Activated naive CD8-positive, alpha-beta T cell treated with anti-CD3 and anti-CD28 coated beads for 36 hours (primary cell): ENCODE results near the gene FIBIN. TPM values are rescaled to one million over a fixed set of nuclear protein-coding genes. Genes with fewer than 3 reads are reported as not detected.

ENCODE experiments used
- DNase-seq: peaks from one replicate; pipeline ENCODE4 v3.0.0; 2021
- H3K27ac Mint-ChIP-seq: one replicate; pipeline ENCODE4 v1.8.0; 2022; ENCODE audit warnings: mild to moderate bottlenecking, moderate library complexity, mixed read lengths
- H3K27me3 Mint-ChIP-seq: one replicate; pipeline ENCODE4 v1.8.0; 2022; ENCODE audit warnings: mild to moderate bottlenecking, mixed read lengths
- H3K36me3 Mint-ChIP-seq: one replicate; pipeline ENCODE4 v1.8.0; 2021; ENCODE audit warnings: mild to moderate bottlenecking, mixed read lengths
- H3K4me1 Mint-ChIP-seq: one replicate; pipeline ENCODE4 v1.8.0; 2021; ENCODE audit warnings: mixed read lengths
- H3K4me3 Mint-ChIP-seq: one replicate; pipeline ENCODE4 v1.8.0; 2022; ENCODE audit warnings: mild to moderate bottlenecking, moderate library complexity, mixed read lengths
- H3K9me3 Mint-ChIP-seq: one replicate; pipeline ENCODE4 v1.8.0; 2022; ENCODE audit warnings: mixed read lengths
- total RNA-seq, 2 experiments: library from RNA; stranded (reverse); gene quantifications; one replicate each; pipeline ENCODE4 v1.2.3, GENCODE V29; 2021

FIBIN gene
- total RNA-seq = not detected

- peaks cover 6% of the 10 kb centered on the region for H3K27me3 Mint-ChIP-seq
- H3K36me3 Mint-ChIP-seq = no peaks in the 10 kb centered on the region
- no peak for DNase-seq
- H3K27ac Mint-ChIP-seq = no peak within 1 kb of the TSS
- H3K4me3 Mint-ChIP-seq = no peak within 1 kb of the TSS
- H3K4me1 Mint-ChIP-seq = no peaks in the 10 kb centered on the region
- H3K9me3 Mint-ChIP-seq = no peaks in the 10 kb centered on the region
Observed at GRCh38 chr11:26993965-26994457, at the start of gene FIBIN. TSS of gene FIBIN (plus strand) at chr11:26994112. CDS start at chr11:26994527, 415 bp downstream.

- Mint-ChIP-seq H3K36me3 (no peaks in the 10 kb centered on the region), H3K9me3 (peaks cover 3% of the 10 kb centered on the region), H3K4me3 (no peak overlapping the region), H3K4me1 (no peaks in the 10 kb centered on the region), H3K27ac (no peak overlapping the region), H3K27me3 (no peaks in the 10 kb centered on the region)
- DNase-seq = no peak
Observed at GRCh38 chr11:26944866-26945664, 48.8 kb upstream of the FIBIN start.

- H3K4me1 Mint-ChIP-seq = no peaks in the 10 kb centered on the region
- H3K4me3 Mint-ChIP-seq = no peak overlapping the region
- no peaks in the 10 kb centered on the region for H3K27me3 Mint-ChIP-seq
- H3K27ac Mint-ChIP-seq = no peak overlapping the region
- no peak for DNase-seq
- H3K9me3 Mint-ChIP-seq = peaks cover 3% of the 10 kb centered on the region
- no peaks in the 10 kb centered on the region for H3K36me3 Mint-ChIP-seq
Observed at GRCh38 chr11:26946257-26946716, 47.6 kb upstream of the FIBIN start.

GRCh38 chr11:26947379-26947844 is 46.5 kb upstream of the FIBIN start:
- Mint-ChIP-seq H3K4me3 (no peak overlapping the region), H3K27ac (no peak overlapping the region), H3K4me1 (no peaks in the 10 kb centered on the region), H3K27me3 (no peaks in the 10 kb centered on the region), H3K9me3 (peaks cover 3% of the 10 kb centered on the region), H3K36me3 (no peaks in the 10 kb centered on the region)
- no peak for DNase-seq

GRCh38 chr11:26947904-26948639 is 45.8 kb upstream of the FIBIN start:
- no peaks in the 10 kb centered on the region for H3K36me3 Mint-ChIP-seq
- H3K27me3 Mint-ChIP-seq = no peaks in the 10 kb centered on the region
- peaks cover 3% of the 10 kb centered on the region for H3K9me3 Mint-ChIP-seq
- no peaks in the 10 kb centered on the region for H3K4me1 Mint-ChIP-seq
- no peak for DNase-seq
- H3K27ac Mint-ChIP-seq = no peak overlapping the region
- H3K4me3 Mint-ChIP-seq = no peak overlapping the region

GRCh38 chr11:26948881-26949280 is 45.0 kb upstream of the FIBIN start:
- Mint-ChIP-seq H3K27me3 (no peaks in the 10 kb centered on the region), H3K9me3 (peaks cover 3% of the 10 kb centered on the region), H3K4me3 (no peak overlapping the region), H3K27ac (no peak overlapping the region), H3K36me3 (no peaks in the 10 kb centered on the region), H3K4me1 (no peaks in the 10 kb centered on the region)
- DNase-seq = no peak

GRCh38 chr11:26949846-26950245 is 44.1 kb upstream of the FIBIN start:
- Mint-ChIP-seq H3K27me3 (no peaks in the 10 kb centered on the region), H3K4me3 (no peak overlapping the region), H3K27ac (no peak overlapping the region), H3K36me3 (no peaks in the 10 kb centered on the region), H3K9me3 (peaks cover 3% of the 10 kb centered on the region), H3K4me1 (no peaks in the 10 kb centered on the region)
- no peak for DNase-seq

GRCh38 chr11:26950260-26950719 is 43.6 kb upstream of the FIBIN start:
- no peaks in the 10 kb centered on the region for H3K27me3 Mint-ChIP-seq
- no peaks in the 10 kb centered on the region for H3K36me3 Mint-ChIP-seq
- no peaks in the 10 kb centered on the region for H3K4me1 Mint-ChIP-seq
- H3K27ac Mint-ChIP-seq = no peak overlapping the region
- peaks cover 3% of the 10 kb centered on the region for H3K9me3 Mint-ChIP-seq
- no peak overlapping the region for H3K4me3 Mint-ChIP-seq
- DNase-seq = no peak

- no peaks in the 10 kb centered on the region for H3K4me1 Mint-ChIP-seq
- H3K9me3 Mint-ChIP-seq = peaks cover 3% of the 10 kb centered on the region
- H3K36me3 Mint-ChIP-seq = no peaks in the 10 kb centered on the region
- no peak overlapping the region for H3K27ac Mint-ChIP-seq
- no peaks in the 10 kb centered on the region for H3K27me3 Mint-ChIP-seq
- DNase-seq = no peak
- H3K4me3 Mint-ChIP-seq = no peak overlapping the region
Observed at GRCh38 chr11:26951809-26952515, 42.0 kb upstream of the FIBIN start.

GRCh38 chr11:26953770-26954392 is 40.0 kb upstream of the FIBIN start:
- H3K4me3 Mint-ChIP-seq = no peak overlapping the region
- DNase-seq = no peak
- no peaks in the 10 kb centered on the region for H3K9me3 Mint-ChIP-seq
- no peaks in the 10 kb centered on the region for H3K36me3 Mint-ChIP-seq
- no peaks in the 10 kb centered on the region for H3K4me1 Mint-ChIP-seq
- no peak overlapping the region for H3K27ac Mint-ChIP-seq
- no peaks in the 10 kb centered on the region for H3K27me3 Mint-ChIP-seq

- no peak overlapping the region for H3K27ac Mint-ChIP-seq
- no peaks in the 10 kb centered on the region for H3K27me3 Mint-ChIP-seq
- DNase-seq = no peak
- H3K4me1 Mint-ChIP-seq = no peaks in the 10 kb centered on the region
- no peaks in the 10 kb centered on the region for H3K9me3 Mint-ChIP-seq
- H3K4me3 Mint-ChIP-seq = no peak overlapping the region
- H3K36me3 Mint-ChIP-seq = no peaks in the 10 kb centered on the region
Observed at GRCh38 chr11:26958005-26958701, 35.8 kb upstream of the FIBIN start.

GRCh38 chr11:26958702-26959049 is 35.2 kb upstream of the FIBIN start:
- H3K9me3 Mint-ChIP-seq = no peaks in the 10 kb centered on the region
- no peak for DNase-seq
- no peaks in the 10 kb centered on the region for H3K36me3 Mint-ChIP-seq
- H3K27me3 Mint-ChIP-seq = no peaks in the 10 kb centered on the region
- no peak overlapping the region for H3K4me3 Mint-ChIP-seq
- H3K4me1 Mint-ChIP-seq = no peaks in the 10 kb centered on the region
- H3K27ac Mint-ChIP-seq = no peak overlapping the region

- H3K9me3 Mint-ChIP-seq = peaks cover 1% of the 10 kb centered on the region
- no peak for DNase-seq
- no peaks in the 10 kb centered on the region for H3K36me3 Mint-ChIP-seq
- H3K27ac Mint-ChIP-seq = no peak overlapping the region
- H3K4me1 Mint-ChIP-seq = no peaks in the 10 kb centered on the region
- no peak overlapping the region for H3K4me3 Mint-ChIP-seq
- H3K27me3 Mint-ChIP-seq = no peaks in the 10 kb centered on the region
Observed at GRCh38 chr11:26960281-26960680, 33.6 kb upstream of the FIBIN start.

- H3K27me3 Mint-ChIP-seq = no peaks in the 10 kb centered on the region
- peaks cover 1% of the 10 kb centered on the region for H3K9me3 Mint-ChIP-seq
- no peak overlapping the region for H3K27ac Mint-ChIP-seq
- no peaks in the 10 kb centered on the region for H3K4me1 Mint-ChIP-seq
- H3K4me3 Mint-ChIP-seq = no peak overlapping the region
- H3K36me3 Mint-ChIP-seq = no peaks in the 10 kb centered on the region
- no peak for DNase-seq
Observed at GRCh38 chr11:26963764-26964163, 30.1 kb upstream of the FIBIN start.
